K562 (cell line): ENCODE results near the gene PTPRU. TPM values are rescaled to one million over a fixed set of nuclear protein-coding genes. Genes with fewer than 3 reads are reported as not detected.

Experiments used
- FIP1L1 ChIP-seq: fragments of 200-400 bp; formaldehyde crosslinking; IDR thresholded peaks from 2 replicates; pipeline ENCODE4 v1.6.1; 2018; ENCODE audit warnings: mild to moderate bottlenecking, low read depth, low read length; ENCODE audit not compliant: poor library complexity, severe bottlenecking
- FOS ChIP-seq: IDR thresholded peaks from 3 replicates; pipeline ENCODE4 v1.6.1; 2011; ENCODE audit not compliant: insufficient read length; ENCODE audit errors: extremely low read depth
- HNRNPUL1 ChIP-seq: fragments of 200-400 bp; formaldehyde crosslinking; IDR thresholded peaks from 2 replicates; pipeline ENCODE4 v1.6.1; 2017; ENCODE audit warnings: low read length
- HOXB6 ChIP-seq: fragments of 250-450 bp; sonication (Bioruptor Pico); IDR thresholded peaks from 2 replicates; pipeline ENCODE4 v1.5.1; 2022; ENCODE audit warnings: mild to moderate bottlenecking, borderline replicate concordance
- JUNB ChIP-seq: fragments of 450-650 bp; formaldehyde crosslinking; conservative IDR thresholded peaks from 2 replicates; pipeline ENCODE4 v1.4.0; 2020; ENCODE audit warnings: mild to moderate bottlenecking
- KLF1 ChIP-seq: fragments of 450-650 bp; IDR thresholded peaks from 2 replicates; pipeline ENCODE4 v1.6.1; 2016; ENCODE audit warnings: missing genetic modification characterization, missing compliant biosample characterization
- NKRF ChIP-seq: fragments of 450-650 bp; IDR thresholded peaks from 2 replicates; pipeline ENCODE4 v1.6.1; 2016; ENCODE audit warnings: borderline replicate concordance
- NR2C2 ChIP-seq, 2 experiments: fragments of 200-800 bp in 1 of 2; sonication (Bioruptor generic) in 1 of 2; sonication (generic) in 1 of 2; formaldehyde crosslinking in 1 of 2; IDR thresholded peaks; 2 replicates each; pipeline versions ENCODE4 v1.6.1 to v1.8.0; 2016 to 2022; ENCODE audit warnings: mild to moderate bottlenecking in 1 of 2, missing compliant biosample characterization in 1 of 2, missing genetic modification characterization in 1 of 2, missing genetic modification reagents in 1 of 2
- NRF1 ChIP-seq, 2 experiments: fragments of 450-650 bp; IDR thresholded peaks in 1 of 2; conservative IDR thresholded peaks in 1 of 2; 2 replicates each; pipeline ENCODE4 v1.6.1; 2014; ENCODE audit warnings: mild to moderate bottlenecking in 2 of 2
- POLR2A ChIP-seq: fragments of 450-650 bp; conservative IDR thresholded peaks from 2 replicates; pipeline ENCODE4 v1.6.1; 2016
- SRF ChIP-seq, 2 experiments: fragments of 250-450, 450-650 bp in 1 of 2; sonication (Bioruptor Pico) in 1 of 2; sonication (generic) in 1 of 2; formaldehyde crosslinking; IDR thresholded peaks; 2 replicates each; pipeline versions ENCODE4 v1.5.0 to v1.5.1; 2020 to 2022; ENCODE audit warnings: mild to moderate bottlenecking in 1 of 2, missing genetic modification reagents in 1 of 2
- TCF7L2 ChIP-seq: fragments of 150-350 bp; IDR thresholded peaks from 2 replicates; pipeline ENCODE4 v1.6.1; 2016; ENCODE audit warnings: low read depth, mild to moderate bottlenecking, low read length, moderate library complexity
- TEAD4 ChIP-seq, 2 experiments: sonication (generic) in 1 of 2; formaldehyde crosslinking in 1 of 2; IDR thresholded peaks; 2 replicates each; pipeline versions ENCODE4 v1.6.1 to v1.8.0; 2012 to 2022; ENCODE audit warnings: borderline replicate concordance in 1 of 2, inconsistent platforms in 1 of 2, low read length in 1 of 2, mild to moderate bottlenecking in 1 of 2, missing genetic modification reagents in 1 of 2
- TSC22D4 ChIP-seq: fragments of 450-650 bp; IDR thresholded peaks from 2 replicates; pipeline ENCODE4 v1.6.1; 2016; ENCODE audit warnings: missing genetic modification characterization, missing biosample characterization, control low read depth
- ZBTB5 ChIP-seq: fragments of 450-650 bp; IDR thresholded peaks from 2 replicates; pipeline ENCODE4 v1.6.1; 2017; ENCODE audit warnings: antibody characterized with exemption
- ZC3H4 ChIP-seq: sonication (generic); formaldehyde crosslinking; IDR thresholded peaks from 2 replicates; pipeline ENCODE4 v1.9.0; 2021; ENCODE audit warnings: missing genetic modification reagents, borderline replicate concordance
- ZNF121 ChIP-seq: sonication (generic); formaldehyde crosslinking; conservative IDR thresholded peaks from 2 replicates; pipeline ENCODE4 v1.8.0; 2022; ENCODE audit warnings: missing genetic modification reagents
- ZNF384 ChIP-seq: IDR thresholded peaks from 2 replicates; pipeline ENCODE4 v1.6.1; 2012; ENCODE audit warnings: low read depth, low read length, improper control_type of control experiment
- ZNF830 ChIP-seq: fragments of 250-450 bp; sonication (Bioruptor Pico); IDR thresholded peaks from 2 replicates; pipeline ENCODE4 v1.5.0; 2021; ENCODE audit warnings: mild to moderate bottlenecking
- polyA plus RNA-seq, 8 experiments: library from polyadenylated mRNA; depleted of rRNA in 4 of 8; stranded (reverse) in 5 of 8; unstranded in 3 of 8; fragments of >200 nt; fragmentation: Nextera tagmentation in 2 of 8; fragmentation: Illumina TruSeq in 1 of 8; extraction: Ambion mirVana in 2 of 8; extraction: Trizol in 1 of 8; gene quantifications; 2 replicates each; pipeline versions ENCODE4 v1.2.1 to v1.2.3, GENCODE V29; 2011 to 2014; ENCODE audit warnings: inconsistent platforms in 1 of 8, missing spikeins in 1 of 8
- total RNA-seq, 7 experiments: library from RNA; depleted of rRNA in 6 of 7; stranded (reverse); fragments of >200 nt in 6 of 7; fragmentation: Illumina TruSeq in 2 of 7; extraction: Trizol in 2 of 7; gene quantifications; 2 replicates each; pipeline versions ENCODE4 v1.2.1 to v1.2.3, GENCODE V29; 2011 to 2021; ENCODE audit warnings: low replicate concordance in 1 of 7
- TF ChIP-seq, protein P1 (sequence below): sonication (generic); formaldehyde crosslinking; IDR thresholded peaks from 2 replicates; pipeline ENCODE4 v1.5.0; 2020; ENCODE audit warnings: missing genetic modification reagents
- TF ChIP-seq, protein P2 (sequence below): fragments of 450-650 bp; IDR thresholded peaks from 2 replicates; pipeline ENCODE4 v1.7.0; 2016; ENCODE audit warnings: borderline replicate concordance

PTPRU gene
- total and polyA plus RNA-seq, 9 of the 15 experiments (the other 6 are each of a cell fraction or from before 2014, with no cell fraction given): 0.01 to 2.9 (median 1.0) TPM

DNA sequence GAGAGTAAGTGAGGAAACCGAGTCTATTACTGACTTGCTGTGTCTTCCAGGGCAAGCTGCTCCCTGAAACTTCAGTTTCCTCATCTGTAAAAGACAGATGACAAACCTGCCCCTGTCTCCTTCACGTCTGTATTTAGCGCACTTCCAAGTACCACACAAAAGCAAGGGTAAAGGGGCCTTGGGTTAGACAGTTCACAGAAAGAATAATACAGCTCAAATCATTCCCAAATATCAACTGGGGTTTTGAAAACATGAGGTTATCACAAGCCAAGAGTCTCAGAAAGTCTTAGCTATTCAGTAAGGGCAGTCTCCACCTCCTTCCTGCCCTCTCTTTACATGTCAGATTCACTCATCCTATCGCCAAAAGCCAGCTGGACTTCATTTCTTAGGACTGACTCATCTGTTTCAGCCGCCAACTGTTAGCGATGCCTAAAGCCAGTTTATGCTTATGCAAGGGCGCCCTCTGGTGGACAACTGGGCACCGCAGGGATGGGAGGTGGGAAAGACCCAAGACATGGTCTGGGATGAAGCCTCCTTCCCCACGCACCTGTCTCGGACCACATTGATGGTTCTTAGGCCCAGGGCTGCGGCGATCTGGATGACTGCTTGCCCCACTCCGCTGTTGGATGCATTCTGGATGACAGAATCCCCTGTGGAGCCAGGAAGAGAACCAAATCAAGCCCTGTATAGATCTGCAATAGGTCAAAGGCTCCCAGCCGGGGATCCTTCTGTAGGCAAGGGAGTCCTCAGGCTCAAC lies 33.6 kb upstream of the PTPRU start (continued):
- TF ChIP-seq HOXB6 (CRISPR knock-in tag) (0 out of 2 replicates have a peak, but pooled peaks have one; percentile 63), ZBTB5 (no peak), ZNF121 (CRISPR knock-in tag) (no peak), FIP1L1 (no peak), JUNB (CRISPR knock-in tag) (0 out of 2 replicates have a peak, but pooled peaks have one; percentile 43), SRF (CRISPR knock-in tag; IDR thresholded peaks at IDR 0.05) (no peak), POLR2A (no peak), NRF1 (conservative IDR thresholded peaks at IDR 0.05 in 1 of 2, IDR thresholded peaks at IDR 0.05 in 1 of 2) (0 out of 4 replicates have a peak, but pooled peaks of 1 of the 2 experiments have one; percentile 36), TEAD4 (IDR thresholded peaks at IDR 0.05; ENCODE audit: low read length) (peak; percentile 93), TEAD4 (CRISPR knock-in tag; IDR thresholded peaks at IDR 0.05; ENCODE audit: borderline replicate concordance) (no peak), TCF7L2 (no peak), NKRF (0 out of 2 replicates have a peak, but pooled peaks have one; percentile 37), FOS (peak; percentile 72), HNRNPUL1 (no peak), KLF1 (no peak), ZNF830 (CRISPR knock-in tag) (no peak), ZC3H4 (CRISPR knock-in tag) (no peak), TSC22D4 (tag) (no peak), NR2C2 (CRISPR knock-in tag; IDR thresholded peaks at IDR 0.05) (0 out of 2 replicates have a peak, but pooled peaks have one; percentile 55), NR2C2 (tag; IDR thresholded peaks at IDR 0.05) (peak; percentile 49; the same call in 1 of the 2 replicates), ZNF384 (peak; percentile 18; the same call in 1 of the 2 replicates)
- TF ChIP-seq, protein P1, sequence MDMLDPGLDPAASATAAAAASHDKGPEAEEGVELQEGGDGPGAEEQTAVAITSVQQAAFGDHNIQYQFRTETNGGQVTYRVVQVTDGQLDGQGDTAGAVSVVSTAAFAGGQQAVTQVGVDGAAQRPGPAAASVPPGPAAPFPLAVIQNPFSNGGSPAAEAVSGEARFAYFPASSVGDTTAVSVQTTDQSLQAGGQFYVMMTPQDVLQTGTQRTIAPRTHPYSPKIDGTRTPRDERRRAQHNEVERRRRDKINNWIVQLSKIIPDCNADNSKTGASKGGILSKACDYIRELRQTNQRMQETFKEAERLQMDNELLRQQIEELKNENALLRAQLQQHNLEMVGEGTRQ (CRISPR knock-in tag): no peak
- TF ChIP-seq, protein P2, sequence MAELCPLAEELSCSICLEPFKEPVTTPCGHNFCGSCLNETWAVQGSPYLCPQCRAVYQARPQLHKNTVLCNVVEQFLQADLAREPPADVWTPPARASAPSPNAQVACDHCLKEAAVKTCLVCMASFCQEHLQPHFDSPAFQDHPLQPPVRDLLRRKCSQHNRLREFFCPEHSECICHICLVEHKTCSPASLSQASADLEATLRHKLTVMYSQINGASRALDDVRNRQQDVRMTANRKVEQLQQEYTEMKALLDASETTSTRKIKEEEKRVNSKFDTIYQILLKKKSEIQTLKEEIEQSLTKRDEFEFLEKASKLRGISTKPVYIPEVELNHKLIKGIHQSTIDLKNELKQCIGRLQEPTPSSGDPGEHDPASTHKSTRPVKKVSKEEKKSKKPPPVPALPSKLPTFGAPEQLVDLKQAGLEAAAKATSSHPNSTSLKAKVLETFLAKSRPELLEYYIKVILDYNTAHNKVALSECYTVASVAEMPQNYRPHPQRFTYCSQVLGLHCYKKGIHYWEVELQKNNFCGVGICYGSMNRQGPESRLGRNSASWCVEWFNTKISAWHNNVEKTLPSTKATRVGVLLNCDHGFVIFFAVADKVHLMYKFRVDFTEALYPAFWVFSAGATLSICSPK: no peak
